H9 (cell line): Measurements from ENCODE around the gene LDHD. TPM values are rescaled to one million over a fixed set of nuclear protein-coding genes. Genes with fewer than 3 reads are reported as not detected.

Experiments
- DNase-seq: peaks from one replicate; pipeline ENCODE4 v3.0.0-alpha.2; 2017
- H2AFZ ChIP-seq: one replicate; pipeline ENCODE4 v1.6.1; 2013; ENCODE audit warnings: mild to moderate bottlenecking, low read length, control low read depth, moderate library complexity
- H2AK5ac ChIP-seq: 2 replicates; pipeline ENCODE4 v1.6.1; 2013; ENCODE audit warnings: low read length, control low read depth, mixed read lengths; ENCODE audit not compliant: insufficient read length
- H2BK120ac ChIP-seq: one replicate; pipeline ENCODE4 v1.6.1; 2013; ENCODE audit warnings: low read depth, mild to moderate bottlenecking, low read length, control low read depth, inconsistent platforms; ENCODE audit not compliant: poor library complexity, severe bottlenecking
- H2BK12ac ChIP-seq: 2 replicates; pipeline ENCODE4 v1.6.1; 2013; ENCODE audit warnings: low read length, control low read depth, mixed read lengths, low read depth; ENCODE audit not compliant: insufficient read length
- H2BK15ac ChIP-seq: 2 replicates; pipeline ENCODE4 v1.6.1; 2013; ENCODE audit warnings: low read depth, low read length, control low read depth
- H2BK20ac ChIP-seq: one replicate; pipeline ENCODE4 v1.6.1; 2013; ENCODE audit warnings: low read depth, mild to moderate bottlenecking, low read length, control low read depth, inconsistent platforms; ENCODE audit not compliant: poor library complexity, severe bottlenecking
- H2BK5ac ChIP-seq: 2 replicates; pipeline ENCODE4 v1.6.1; 2013; ENCODE audit warnings: low read length, control low read depth, mixed read lengths; ENCODE audit not compliant: insufficient read length
- H3K14ac ChIP-seq: 2 replicates; pipeline ENCODE4 v1.6.1; 2013; ENCODE audit warnings: low read length, control low read depth; ENCODE audit not compliant: insufficient read depth
- H3K18ac ChIP-seq: 2 replicates; pipeline ENCODE4 v1.6.1; 2013; ENCODE audit warnings: low read depth, mild to moderate bottlenecking, mixed read lengths, low read length, control low read depth; ENCODE audit not compliant: insufficient read length
- H3K23ac ChIP-seq: 2 replicates; pipeline ENCODE4 v1.6.1; 2013; ENCODE audit warnings: low read length, control low read depth, mixed read lengths, low read depth; ENCODE audit not compliant: insufficient read length
- H3K23me2 ChIP-seq: 2 replicates; pipeline ENCODE4 v1.6.1; 2013; ENCODE audit warnings: low read depth, mild to moderate bottlenecking, mixed read lengths, low read length, control low read depth; ENCODE audit not compliant: insufficient read length, poor library complexity, severe bottlenecking
- H3K27ac ChIP-seq: 2 replicates; pipeline ENCODE4 v1.5.1; 2013; ENCODE audit warnings: low read length, control low read depth, mixed read lengths, low read depth; ENCODE audit not compliant: insufficient read length
- H3K27me3 ChIP-seq: 2 replicates; pipeline ENCODE4 v1.6.1; 2013; ENCODE audit warnings: low read length, control low read depth, inconsistent platforms; ENCODE audit not compliant: insufficient read depth
- H3K4ac ChIP-seq: 2 replicates; pipeline ENCODE4 v1.6.1; 2013; ENCODE audit warnings: low read depth, mild to moderate bottlenecking, control low read depth, inconsistent platforms, low read length, moderate library complexity
- H3K4me1 ChIP-seq: 2 replicates; pipeline ENCODE4 v1.6.1; 2013; ENCODE audit warnings: low read length, control low read depth, inconsistent platforms; ENCODE audit not compliant: insufficient read depth
- H3K4me2 ChIP-seq: 2 replicates; pipeline ENCODE4 v1.6.1; 2013; ENCODE audit warnings: low read length, control low read depth, mixed read lengths; ENCODE audit not compliant: insufficient read length, insufficient read depth
- H3K56ac ChIP-seq: 2 replicates; pipeline ENCODE4 v1.6.1; 2013; ENCODE audit warnings: low read depth, mild to moderate bottlenecking, mixed read lengths, low read length, control low read depth; ENCODE audit not compliant: insufficient read length
- H3K79me1 ChIP-seq: 2 replicates; pipeline ENCODE4 v1.6.1; 2013; ENCODE audit warnings: low read depth, mild to moderate bottlenecking, moderate library complexity, low read length, control low read depth, inconsistent platforms; ENCODE audit not compliant: insufficient read depth, poor library complexity, severe bottlenecking
- H3K79me2 ChIP-seq: 2 replicates; pipeline ENCODE4 v1.6.1; 2013; ENCODE audit warnings: low read length, control low read depth, inconsistent platforms; ENCODE audit not compliant: insufficient read depth
- H3K9ac ChIP-seq: 2 replicates; pipeline ENCODE4 v1.6.1; 2013; ENCODE audit warnings: low read length, control low read depth, mixed read lengths; ENCODE audit not compliant: insufficient read length; ENCODE audit errors: extremely low read depth
- H3K9me3 ChIP-seq: one replicate; pipeline ENCODE4 v1.6.1; 2013; ENCODE audit warnings: low read depth, low read length, inconsistent platforms; ENCODE audit not compliant: control insufficient read depth
- H3T11ph ChIP-seq: one replicate; pipeline ENCODE4 v1.6.1; 2013; ENCODE audit warnings: mild to moderate bottlenecking, low read length, control low read depth, inconsistent platforms
- H4K20me1 ChIP-seq: one replicate; pipeline ENCODE4 v1.6.1; 2013; ENCODE audit not compliant: control insufficient read depth, insufficient read length, insufficient read depth
- H4K5ac ChIP-seq: 2 replicates; pipeline ENCODE4 v1.6.1; 2013; ENCODE audit warnings: low read depth, mild to moderate bottlenecking, mixed read lengths, low read length, control low read depth; ENCODE audit not compliant: insufficient read length
- H4K8ac ChIP-seq: replicated peaks from 2 replicates; pipeline ENCODE4 v1.6.1; 2013; ENCODE audit warnings: low read length, control low read depth, mixed read lengths, low read depth; ENCODE audit not compliant: insufficient read length
- H4K91ac ChIP-seq: 2 replicates; pipeline ENCODE4 v1.6.1; 2013; ENCODE audit warnings: low read depth, mild to moderate bottlenecking, moderate library complexity, mixed read lengths, low read length, control low read depth; ENCODE audit not compliant: insufficient read length
- H3K27ac Mint-ChIP-seq, 3 experiments: 2 replicates in 2 of 3; 3 replicates in 1 of 3; pipeline ENCODE4 v1.8.0; 2020 to 2021; ENCODE audit warnings: mixed read lengths in 3 of 3, mild to moderate bottlenecking in 1 of 3, moderate library complexity in 1 of 3
- H3K27me3 Mint-ChIP-seq: 2 replicates; pipeline ENCODE4 v1.8.0; 2021; ENCODE audit warnings: low read depth, mild to moderate bottlenecking, moderate library complexity, mixed read lengths
- H3K36me3 Mint-ChIP-seq, 3 experiments: 2 replicates in 2 of 3; 3 replicates in 1 of 3; pipeline ENCODE4 v1.8.0; 2020 to 2021; ENCODE audit warnings: low read depth in 3 of 3, mixed read lengths in 3 of 3; ENCODE audit not compliant: insufficient read depth in 1 of 3
- H3K4me1 Mint-ChIP-seq, 2 experiments: 2 replicates each; pipeline ENCODE4 v1.8.0; 2020; ENCODE audit warnings: mixed read lengths in 2 of 2
- H3K4me3 Mint-ChIP-seq, 2 experiments: 2 replicates in 1 of 2; 3 replicates in 1 of 2; pipeline ENCODE4 v1.8.0; 2020 to 2021; ENCODE audit warnings: mild to moderate bottlenecking in 2 of 2, mixed read lengths in 2 of 2, moderate library complexity in 1 of 2
- H3K9me3 Mint-ChIP-seq, 2 experiments: 2 replicates in 1 of 2; 3 replicates in 1 of 2; pipeline ENCODE4 v1.8.0; 2020; ENCODE audit warnings: mild to moderate bottlenecking in 2 of 2, mixed read lengths in 2 of 2, moderate library complexity in 1 of 2
- CTCF ChIP-seq: fragments of 200-600 bp; sonication (generic); conservative IDR thresholded peaks from 3 replicates; pipeline ENCODE4 v1.8.0; 2021; ENCODE audit warnings: antibody characterized with exemption, mild to moderate bottlenecking
- WGBS: extraction: QIAGEN DNeasy Blood & Tissue Kit; methylation state at CpG from one replicate; pipeline ENCODE4 v1.1.7; 2013; ENCODE audit warnings: missing lambda C conversion rate, low lambda C conversion rate, mixed read lengths; ENCODE audit not compliant: insufficient read length; ENCODE audit errors: extremely low coverage; 5-methylcytosine and 5-hydroxymethylcytosine counted together
- total RNA-seq: library from RNA; stranded (reverse); gene quantifications from 2 replicates; pipeline ENCODE4 v1.2.1, GENCODE V29; 2021

Gene LDHD
- total RNA-seq, 1 experiment from 2014 or later: 14.7 TPM

- TF ChIP-seq CTCF: no peak
- peaks cover 4% of the 10 kb centered on the region for H3K9me3 ChIP-seq
- H2BK120ac ChIP-seq: no peak overlapping the region
- H3K79me2 ChIP-seq: no peaks in the 10 kb centered on the region
- H3K27me3 ChIP-seq: no peaks in the 10 kb centered on the region
- no peak overlapping the region for H4K5ac ChIP-seq
- DNase-seq: no peak
- peaks cover under 1 to 2% (median 1%) of the 10 kb centered on the region in 3 experiments; a peak in 5 of 7 replicates for H3K36me3 Mint-ChIP-seq
- H3K9ac ChIP-seq: no peak overlapping the region
- no peak overlapping the region for H3K27ac ChIP-seq
- H2BK15ac ChIP-seq: no peak overlapping the region
- no peaks in the 10 kb centered on the region for H3K23me2 ChIP-seq
- no peaks in the 10 kb centered on the region for H4K20me1 ChIP-seq
- no peak overlapping the region for H3K56ac ChIP-seq
- H3K4ac ChIP-seq: no peak overlapping the region
- peaks cover 0 to under 1% of the 10 kb centered on the region in 2 experiments; a peak in 3 of 4 replicates for H3K4me1 Mint-ChIP-seq
- no peaks in the 10 kb centered on the region for H3K4me1 ChIP-seq
- H4K8ac ChIP-seq: no peak overlapping the region
- WGBS: no CpG with 5 or more reads among the region's 6 CpGs
- H3K4me3 Mint-ChIP-seq: no peak overlapping the region
- H2BK20ac ChIP-seq: no peak overlapping the region
- H3K79me1 ChIP-seq: no peaks in the 10 kb centered on the region
- H3K18ac ChIP-seq: no peak overlapping the region
- no peak overlapping the region for H2AFZ ChIP-seq
- H3T11ph ChIP-seq: no peak overlapping the region
- no peak overlapping the region for H3K27ac Mint-ChIP-seq
- no peak overlapping the region for H2BK12ac ChIP-seq
- H3K4me2 ChIP-seq: no peak overlapping the region
- no peak overlapping the region for H3K23ac ChIP-seq
- no peak overlapping the region for H4K91ac ChIP-seq
- H2AK5ac ChIP-seq: no peak overlapping the region
- no peak overlapping the region for H3K14ac ChIP-seq
- H2BK5ac ChIP-seq: no peak overlapping the region
- peaks cover 10 to 14% of the 10 kb centered on the region in 2 experiments for H3K9me3 Mint-ChIP-seq
- peaks cover 9% of the 10 kb centered on the region for H3K27me3 Mint-ChIP-seq
Measured at GRCh38 chr16:75143941-75144340, 27.4 kb upstream of the LDHD start.
